ENCODE data around the gene MUC20. TPM values are rescaled to one million over a fixed set of nuclear protein-coding genes. Genes with fewer than 3 reads are reported as not detected.
A peak's percentile ranks its signal among the peaks of the same experiment; 100 is the strongest.

MUC20 gene
- total and polyA plus RNA-seq, 9 of the 15 experiments (the other 6 are each of a cell fraction or from before 2014, with no cell fraction given), result 0.03 to 0.23 (median 0.15) TPM; not detected in 3

- TF ChIP-seq ZNF740 (CRISPR knock-in tag; IDR thresholded peaks at IDR 0.05) (no peak), ZNF740 (tag; IDR thresholded peaks at IDR 0.05) (no peak), CTCF (IDR thresholded peaks at IDR 0.05 in 2 of 3, conservative IDR thresholded peaks at IDR 0.05 in 1 of 3; ENCODE audit: insufficient read depth in 2 of 3, low read depth in 1 of 3, low read length in 3 of 3) (no peak), MTA1 (IDR thresholded peaks at IDR 0.05; ENCODE audit: borderline replicate concordance) (peak; percentile 70), E2F6 (IDR thresholded peaks at IDR 0.05; ENCODE audit: borderline replicate concordance in 1 of 2, extremely low read depth in 1 of 2, insufficient read depth in 1 of 2, insufficient read length in 1 of 2, low read depth in 1 of 2, low read length in 1 of 2, poor library complexity in 1 of 2, severe bottlenecking in 1 of 2) (no peak), USF1 (CRISPR knock-in tag; IDR thresholded peaks at IDR 0.05) (no peak), THAP12 (CRISPR knock-in tag; IDR thresholded peaks at IDR 0.05) (no peak), NR2F6 (CRISPR knock-in tag; IDR thresholded peaks at IDR 0.05) (no peak), SMARCA4 (IDR thresholded peaks at IDR 0.05) (peak; percentile 21), HDAC1 (IDR thresholded peaks at IDR 0.05) (0 out of 4 replicates have a peak, but pooled peaks of 1 of the 2 experiments have one; percentile 29), TAL1 (IDR thresholded peaks at IDR 0.05) (no peak), CGGBP1 (CRISPR knock-in tag; IDR thresholded peaks at IDR 0.05) (no peak), RREB1 (CRISPR knock-in tag; IDR thresholded peaks at IDR 0.05) (no peak), TCF3 (CRISPR knock-in tag; IDR thresholded peaks at IDR 0.05) (no peak), SP1 (CRISPR knock-in tag; IDR thresholded peaks at IDR 0.05) (no peak)
These were observed 5.6 kb upstream of the MUC20 start (continued) for GRCh38 chr3:195715134-195715533.
